Liver (tissue), 9 donors: ENCODE results near the gene ACADS. TPM values are rescaled to one million over a fixed set of nuclear protein-coding genes. Genes with fewer than 3 reads are reported as not detected.

Source experiments
- DNase-seq: peaks from one replicate; pipeline ENCODE4 v3.0.0-alpha.2; 2017; ENCODE audit warnings: low spot score
- H3K27ac ChIP-seq, 2 donors: one replicate each; pipeline ENCODE4 v1.7.0; 2013; ENCODE audit warnings: inconsistent platforms in 2 of 2, low read length in 2 of 2, control low read depth in 1 of 2, low read depth in 1 of 2, mild to moderate bottlenecking in 1 of 2
- H3K27me3 ChIP-seq, 4 donors: one replicate each; pipeline versions ENCODE4 v1.6.1 to v1.7.0; 2013; ENCODE audit warnings: low read length in 3 of 4, inconsistent platforms in 1 of 4, mild to moderate bottlenecking in 1 of 4, moderate library complexity in 1 of 4; ENCODE audit not compliant: control insufficient read depth in 4 of 4, insufficient read depth in 4 of 4
- H3K36me3 ChIP-seq, 4 donors: one replicate each; pipeline versions ENCODE4 v1.6.1 to v1.7.0; 2013; ENCODE audit warnings: low read length in 3 of 4, mild to moderate bottlenecking in 3 of 4, low read depth in 1 of 4, moderate library complexity in 1 of 4; ENCODE audit not compliant: control insufficient read depth in 4 of 4, insufficient read depth in 3 of 4
- H3K4me1 ChIP-seq, 4 donors: one replicate each; pipeline versions ENCODE4 v1.6.1 to v1.7.0; 2013; ENCODE audit warnings: low read length in 3 of 4, mild to moderate bottlenecking in 3 of 4, moderate library complexity in 1 of 4; ENCODE audit not compliant: control insufficient read depth in 4 of 4, insufficient read depth in 4 of 4
- H3K4me3 ChIP-seq, 3 donors: one replicate each; pipeline versions ENCODE4 v1.6.1 to v1.7.0; 2013; ENCODE audit warnings: low read length in 3 of 3, control low read depth in 1 of 3, low read depth in 1 of 3, mild to moderate bottlenecking in 1 of 3
- H3K9ac ChIP-seq, 2 donors: one replicate each; pipeline ENCODE4 v1.7.0; 2013; ENCODE audit warnings: low read length in 2 of 2, mild to moderate bottlenecking in 2 of 2, moderate library complexity in 2 of 2, control low read depth in 1 of 2, low read depth in 1 of 2
- H3K9me3 ChIP-seq, 4 donors: one replicate each; pipeline versions ENCODE4 v1.6.1 to v1.7.0; 2013; ENCODE audit warnings: low read length in 3 of 4; ENCODE audit not compliant: control insufficient read depth in 4 of 4
- CTCF ChIP-seq: fragments of 150-350 bp; IDR thresholded peaks from 2 replicates; pipeline ENCODE4 v1.5.1; 2017; ENCODE audit warnings: improper control_type of control experiment, low read depth, low read length; ENCODE audit not compliant: missing input control
- EGR1 ChIP-seq, 2 donors: IDR thresholded peaks; 2 replicates each; pipeline ENCODE4 v1.6.1; 2016 to 2018; ENCODE audit warnings: antibody characterized with exemption in 2 of 2, low read depth in 2 of 2
- FOXA2 ChIP-seq: IDR thresholded peaks from 2 replicates; pipeline ENCODE4 v1.6.1; 2016; ENCODE audit warnings: antibody characterized with exemption
- GABPA ChIP-seq, 2 donors: IDR thresholded peaks in 1 of 2; conservative IDR thresholded peaks in 1 of 2; 2 replicates each; pipeline ENCODE4 v1.6.1; 2016; ENCODE audit warnings: antibody characterized with exemption in 2 of 2, mild to moderate bottlenecking in 1 of 2, moderate library complexity in 1 of 2
- HNF4A ChIP-seq, 2 donors: conservative IDR thresholded peaks; 2 replicates each; pipeline ENCODE4 v1.6.1; 2016; ENCODE audit warnings: antibody characterized with exemption in 2 of 2, mild to moderate bottlenecking in 2 of 2
- HNF4G ChIP-seq: IDR thresholded peaks from 2 replicates; pipeline ENCODE4 v1.6.1; 2016; ENCODE audit warnings: antibody characterized with exemption
- JUND ChIP-seq, 2 donors: IDR thresholded peaks; 2 replicates each; pipeline ENCODE4 v1.6.1; 2016; ENCODE audit warnings: antibody characterized with exemption in 2 of 2
- RAD21 ChIP-seq, 2 donors: IDR thresholded peaks; 2 replicates each; pipeline ENCODE4 v1.6.1; 2016; ENCODE audit warnings: antibody characterized with exemption in 2 of 2, mild to moderate bottlenecking in 2 of 2
- REST ChIP-seq: IDR thresholded peaks from 2 replicates; pipeline ENCODE4 v1.6.1; 2016; ENCODE audit warnings: antibody characterized with exemption, mild to moderate bottlenecking
- RXRA ChIP-seq, 2 donors: IDR thresholded peaks; 2 replicates each; pipeline ENCODE4 v1.6.1; 2017 to 2018; ENCODE audit warnings: antibody characterized with exemption in 2 of 2, mild to moderate bottlenecking in 1 of 2
- SP1 ChIP-seq: IDR thresholded peaks from 2 replicates; pipeline ENCODE4 v1.6.1; 2018; ENCODE audit warnings: antibody characterized with exemption, mild to moderate bottlenecking
- ZBTB33 ChIP-seq: IDR thresholded peaks from 2 replicates; pipeline ENCODE4 v1.6.1; 2016; ENCODE audit warnings: antibody characterized with exemption
- WGBS: extraction: QIAGEN DNeasy Blood & Tissue Kit; methylation state at CpG from one replicate; pipeline ENCODE4 v1.1.7; 2013; 5-methylcytosine and 5-hydroxymethylcytosine counted together
- polyA plus RNA-seq, 2 donors: library from polyadenylated mRNA; stranded (reverse) in 1 of 2; unstranded in 1 of 2; fragments of 200-250 nt in 1 of 2; fragments of >200 nt in 1 of 2; fragmentation: Nextera tagmentation in 1 of 2; extraction: Ambion mirVana in 1 of 2; gene quantifications; one replicate each; pipeline versions ENCODE4 v1.2.1 to v1.2.3, GENCODE V29; 2013 to 2015
- total RNA-seq, 2 donors: library from RNA; depleted of rRNA; stranded (reverse); fragments of >200 nt; gene quantifications; one replicate each; pipeline ENCODE4 v1.2.3, GENCODE V29; 2014
- donor health status: healthy.
- donor health status: healthy.
- donor health status: healthy.
- donor health status: healthy.
- donor health status: healthy.

Gene ACADS
- total and polyA plus RNA-seq, 4 donors = 54.2 to 162 (median 127) TPM

- WGBS = 94% methylated on average over 27 of the region's 27 CpGs
Measured at GRCh38 chr12:120759591-120760348, 34.1 kb downstream of the ACADS start.

More at GRCh38 chr12:120759591-120760348, 34.1 kb downstream of the ACADS start:
- peaks cover 4 to 21% (median 12%) of the 10 kb centered on the region in 4 donors for H3K36me3 ChIP-seq
- no peaks in the 10 kb centered on the region for H3K9me3 ChIP-seq
- H3K4me3 ChIP-seq = no peak overlapping the region
- H3K27ac ChIP-seq = no peak overlapping the region
- TF ChIP-seq JUND (IDR thresholded peaks at IDR 0.05) = no peak
- no peak for TF ChIP-seq CTCF
- no peak for TF ChIP-seq SP1
- no peak for TF ChIP-seq RAD21 (IDR thresholded peaks at IDR 0.05)
- TF ChIP-seq ZBTB33 = no peak
- no peak for TF ChIP-seq FOXA2
- no peak for TF ChIP-seq GABPA (IDR thresholded peaks at IDR 0.05 in 1 of 2, conservative IDR thresholded peaks at IDR 0.05 in 1 of 2)
- no peak for TF ChIP-seq HNF4A (conservative IDR thresholded peaks at IDR 0.05)
- no peak for TF ChIP-seq REST
- no peak for TF ChIP-seq HNF4G
- TF ChIP-seq EGR1 (IDR thresholded peaks at IDR 0.05; ENCODE audit: low read depth in 2 of 2) = no peak
- no peak for TF ChIP-seq RXRA (IDR thresholded peaks at IDR 0.05)
- no peak for DNase-seq
- H3K4me1 ChIP-seq = no peaks in the 10 kb centered on the region
- no peak overlapping the region for H3K9ac ChIP-seq
- no peaks in the 10 kb centered on the region for H3K27me3 ChIP-seq
